Measurements from ENCODE around the gene CAPN5.
"Not testable (repeated sequence)": the region's sequence is repeated elsewhere in the genome, so short reads cannot be mapped to it uniquely, and the experiment has no call there.

Gene CAPN5

DNA sequence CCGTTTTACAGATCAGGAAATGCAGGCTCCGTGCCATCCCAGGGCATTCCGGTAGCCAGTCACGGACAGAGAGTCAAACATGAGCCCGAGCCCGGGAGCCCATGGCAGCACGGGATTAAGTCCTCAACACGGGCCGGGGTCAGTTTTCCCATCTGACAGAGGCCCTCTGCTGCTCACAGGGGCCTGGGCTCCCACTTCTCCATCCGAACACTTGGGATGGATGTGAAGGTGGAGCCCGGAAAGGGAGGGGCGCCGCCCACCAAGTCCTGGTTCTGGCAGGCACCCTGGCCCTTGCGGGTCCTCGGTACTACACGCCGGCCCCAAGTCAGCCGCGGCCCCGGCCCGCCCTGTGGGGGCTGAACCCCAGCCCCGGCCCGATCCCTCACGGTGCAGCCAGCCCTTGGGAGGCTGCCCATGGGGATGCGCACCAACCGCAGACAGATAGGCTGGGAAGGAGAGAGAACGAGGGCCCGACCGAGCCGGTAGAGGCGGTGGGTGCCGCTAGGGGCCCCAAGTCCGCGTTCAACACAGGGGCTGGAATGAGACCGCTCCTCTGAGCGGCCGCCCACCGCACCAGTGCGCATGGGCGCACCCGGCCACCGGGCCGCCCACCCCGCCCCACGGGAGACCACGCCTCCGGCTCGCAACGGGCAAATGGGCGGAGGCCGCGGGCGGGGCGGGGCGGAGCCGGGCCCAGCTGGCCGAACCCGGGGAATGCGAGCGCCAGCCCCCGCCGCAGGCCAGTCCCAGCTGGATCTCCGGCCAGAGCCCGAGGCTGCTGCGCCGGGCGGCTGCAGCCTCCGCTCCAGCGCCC lies at the start of gene CAPN5:
Gene CAPN5, plus strand, starts transcription at position 743 of the 814 bp plus-strand sequence. CDS start 17,916 bp downstream, outside the sequence.
- DNase-seq (ENCODE audit: low read depth, low spot score) = no peak

DNA sequence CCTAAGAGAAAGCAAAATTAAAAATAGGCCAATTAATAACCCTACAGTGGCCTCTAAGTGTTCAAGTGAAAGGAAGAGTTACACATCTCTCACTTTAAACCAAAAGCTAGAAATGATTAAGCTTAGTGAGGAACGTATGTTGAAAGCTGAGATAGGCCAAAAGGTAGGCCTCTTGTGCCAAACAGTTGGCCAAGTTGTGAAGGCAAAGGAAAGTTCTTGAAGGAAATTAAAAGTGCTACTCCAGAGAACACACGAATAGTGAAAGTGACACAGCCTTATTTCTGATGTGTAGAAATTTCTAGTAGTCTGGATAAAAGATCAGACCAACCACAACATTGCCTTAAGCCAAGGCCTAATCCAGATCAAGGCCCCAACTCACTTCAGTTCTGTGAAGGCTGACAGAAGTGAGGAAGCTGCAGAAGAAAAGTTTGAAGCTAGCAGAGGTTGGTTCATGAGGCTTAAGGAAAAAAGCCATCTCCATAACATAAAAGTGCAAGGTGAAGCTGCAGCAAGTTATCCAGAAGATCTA lies 48.3 kb upstream of the CAPN5 start:
- DNase-seq (ENCODE audit: low read depth, low spot score) = not testable (repeated sequence)

DNA sequence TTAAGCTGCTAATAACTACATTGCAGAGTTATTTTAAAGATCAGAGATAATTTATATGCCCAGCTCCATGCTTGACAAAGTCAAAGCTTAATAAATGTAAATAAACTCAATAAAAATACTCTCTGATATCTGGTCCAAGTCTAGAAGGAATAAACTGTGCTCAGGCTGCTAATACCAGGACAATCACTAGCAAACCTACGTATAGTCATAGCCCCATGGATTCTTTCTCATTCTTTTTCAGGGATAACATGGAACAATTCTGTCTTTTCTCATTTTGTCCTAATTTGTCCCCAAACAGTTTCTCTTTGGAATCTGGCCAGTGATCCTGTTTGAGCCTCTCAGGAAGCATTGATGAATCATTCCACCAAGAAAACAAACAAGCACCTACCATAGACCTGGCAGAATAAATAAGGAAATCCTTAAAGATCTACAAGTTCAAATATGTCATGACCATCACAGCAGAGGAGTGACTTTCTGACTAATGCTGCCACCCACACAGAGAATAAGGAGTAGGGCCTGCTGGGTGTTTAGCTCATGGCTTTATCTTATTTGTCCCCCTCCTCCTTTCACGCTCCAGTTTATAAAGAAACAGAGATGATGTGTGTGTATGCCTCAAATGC lies 46.7 kb upstream of the CAPN5 start:
- no peak for DNase-seq (ENCODE audit: low read depth, low spot score)

- no peak for DNase-seq (ENCODE audit: low read depth, low spot score)
These were observed 46.0 kb upstream of the CAPN5 start for GRCh38 chr11:77020734-77021133.

DNA sequence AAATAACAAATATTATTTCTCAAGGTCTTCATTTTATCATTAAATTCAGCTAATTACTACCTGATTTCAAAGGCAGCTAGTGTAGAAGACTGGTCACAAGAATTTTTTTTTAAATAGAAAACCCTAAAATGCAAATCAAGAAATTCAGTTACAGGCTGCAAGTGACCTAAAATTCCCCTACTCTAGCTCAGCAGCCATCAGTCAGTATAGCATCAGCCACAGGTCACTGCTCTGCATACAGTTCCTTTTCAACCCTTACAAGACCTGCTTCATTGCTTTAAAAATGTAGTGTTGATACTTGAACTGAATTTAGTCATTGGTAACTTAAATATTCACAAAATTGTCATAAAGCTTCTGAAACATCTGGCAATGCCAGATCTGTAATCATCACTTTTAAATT lies 42.0 kb upstream of the CAPN5 start:
- DNase-seq (ENCODE audit: low read depth, low spot score) = no peak

DNA sequence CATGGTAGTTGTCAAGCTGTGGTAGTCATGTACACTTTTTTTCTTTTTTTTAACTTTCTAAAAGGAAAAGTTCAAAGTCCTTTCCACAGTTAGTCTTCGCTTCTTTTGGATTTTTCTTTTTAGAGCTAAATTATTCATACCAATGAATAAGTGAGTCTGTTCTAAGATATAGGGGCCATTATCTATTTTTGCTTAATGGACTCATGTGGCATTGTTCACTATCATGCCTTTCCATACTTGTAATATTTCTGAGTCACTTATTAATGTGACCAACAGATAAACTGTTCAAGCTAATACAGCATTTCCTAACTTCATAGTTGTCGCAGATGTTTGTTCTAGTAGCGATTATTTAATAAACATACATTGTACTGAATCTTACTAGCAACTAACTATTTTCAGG lies 40.5 kb upstream of the CAPN5 start:
- no peak for DNase-seq (ENCODE audit: low read depth, low spot score)

DNA sequence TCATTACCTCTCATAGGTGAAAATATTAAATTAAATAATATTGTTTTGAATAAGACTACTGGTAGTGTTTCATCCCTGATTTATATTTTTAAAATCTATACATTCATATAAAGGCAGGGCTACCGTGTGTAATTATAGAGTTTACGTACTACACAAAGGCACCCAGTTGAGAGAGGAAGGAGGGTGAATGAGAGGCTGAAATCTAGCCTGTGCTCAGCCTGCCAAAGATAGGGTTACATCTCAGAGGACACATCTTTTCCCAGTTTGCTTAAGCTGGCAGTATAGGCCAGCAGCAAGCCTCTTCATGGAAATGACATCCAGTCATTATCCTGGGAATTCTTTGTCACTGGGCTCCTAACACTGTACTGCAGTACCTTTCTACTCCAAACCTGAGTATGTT lies 40.0 kb upstream of the CAPN5 start:
- no peak for DNase-seq (ENCODE audit: low read depth, low spot score)

DNA sequence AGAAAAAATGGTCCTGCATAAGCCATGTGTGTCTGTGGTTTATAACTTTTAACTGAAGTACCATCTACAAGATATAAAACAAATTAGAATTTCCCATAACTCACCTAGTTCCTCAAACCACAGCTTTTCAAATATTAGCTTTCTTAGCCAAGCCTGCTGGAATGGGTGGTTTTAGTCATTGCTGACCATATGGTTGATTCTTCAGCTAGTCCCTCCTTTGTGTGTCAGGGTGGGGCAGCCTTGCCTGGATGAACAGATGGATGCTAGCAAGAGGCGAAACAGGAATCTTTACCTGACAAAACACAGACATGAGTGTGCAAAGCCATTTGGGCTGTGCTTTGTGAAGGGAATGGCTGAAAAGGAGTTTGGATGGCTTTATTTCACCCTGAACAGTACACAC lies 39.5 kb upstream of the CAPN5 start:
- DNase-seq (ENCODE audit: low read depth, low spot score) = no peak

DNA sequence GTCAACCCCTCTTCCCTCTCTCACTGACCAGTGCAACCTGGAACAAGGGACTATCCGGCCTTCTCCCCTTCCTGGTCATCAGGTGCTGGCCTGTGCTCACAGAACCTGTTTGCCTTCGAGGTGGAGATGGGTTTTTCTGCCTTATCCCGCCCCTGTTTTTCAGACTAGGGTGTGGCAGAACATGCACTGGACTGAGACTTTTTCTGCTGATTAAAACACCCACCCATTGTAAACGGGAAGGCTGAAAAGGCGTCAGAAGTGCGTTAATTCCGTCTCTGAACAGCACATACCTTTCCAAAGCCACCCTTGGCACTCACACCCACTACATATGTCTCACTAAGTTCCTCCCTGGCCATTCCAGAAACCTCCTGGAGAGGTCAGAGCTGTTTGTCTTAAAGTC lies 36.9 kb upstream of the CAPN5 start:
- DNase-seq (ENCODE audit: low read depth, low spot score) = no peak

- DNase-seq (ENCODE audit: low read depth, low spot score) = no peak
These were observed 35.8 kb upstream of the CAPN5 start for GRCh38 chr11:77030834-77031414.

DNA sequence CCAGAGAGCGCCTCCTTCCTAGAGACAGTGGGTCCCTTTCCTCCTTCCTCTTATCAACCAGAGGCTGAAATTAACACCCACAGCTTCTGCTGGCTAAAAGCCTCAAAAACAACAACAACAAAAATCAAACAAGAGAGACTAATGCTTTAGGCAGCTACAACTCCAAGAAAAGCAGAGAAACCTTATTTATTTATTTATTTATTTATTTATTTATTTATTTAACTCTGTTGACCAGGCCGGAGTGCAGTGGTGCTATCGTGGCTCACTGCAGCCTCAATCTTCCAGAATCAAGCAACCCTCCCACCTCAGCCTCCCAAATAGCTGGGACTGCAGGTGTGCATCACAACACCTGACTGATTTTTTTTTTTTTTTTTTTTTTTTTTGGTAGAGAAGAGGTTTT lies 35.2 kb upstream of the CAPN5 start:
- no peak for DNase-seq (ENCODE audit: low read depth, low spot score)

DNA sequence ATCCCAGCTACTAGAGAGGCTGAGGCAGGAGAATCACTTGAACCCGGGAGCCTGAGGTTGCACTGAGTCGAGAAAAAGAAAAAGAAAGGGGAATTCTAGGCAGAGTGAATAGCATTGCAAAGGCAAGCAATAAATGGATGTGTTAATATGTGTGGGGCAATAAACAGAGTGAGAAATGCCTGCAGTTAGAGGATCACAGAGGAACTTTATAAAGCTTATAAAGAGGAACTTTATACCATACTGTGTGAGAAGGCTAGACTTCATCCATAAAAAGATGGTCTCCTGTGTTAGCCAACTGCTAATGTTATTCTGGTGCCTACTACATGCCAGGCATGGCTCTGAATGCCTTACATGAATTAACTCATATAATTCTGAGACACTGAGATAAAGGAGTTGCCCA lies 31.7 kb upstream of the CAPN5 start:
- no peak for DNase-seq (ENCODE audit: low read depth, low spot score)

DNA sequence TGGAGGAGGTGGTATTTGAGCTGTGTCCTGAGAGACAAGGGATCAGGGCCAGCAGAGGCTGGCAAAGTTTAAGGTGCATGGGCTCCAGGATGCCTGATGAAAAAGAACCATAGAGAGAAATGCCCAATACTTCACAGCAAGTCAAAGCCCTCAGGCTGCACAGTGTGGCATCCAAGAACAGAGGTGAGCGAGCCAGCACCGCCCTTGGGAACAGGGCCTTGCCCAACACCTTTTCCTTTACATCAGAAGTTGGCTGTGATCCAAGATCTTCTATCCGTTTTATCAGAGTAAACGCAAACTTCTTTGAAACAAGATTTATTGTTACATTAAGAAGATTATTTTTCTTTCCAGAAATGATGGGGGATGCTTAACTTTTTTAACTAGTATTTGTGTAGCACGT lies 31.2 kb upstream of the CAPN5 start:
- no peak for DNase-seq (ENCODE audit: low read depth, low spot score)

GRCh38 chr11:77036398-77036797 lies 30.4 kb upstream of the CAPN5 start:
- DNase-seq (ENCODE audit: low read depth, low spot score) = no peak

DNA sequence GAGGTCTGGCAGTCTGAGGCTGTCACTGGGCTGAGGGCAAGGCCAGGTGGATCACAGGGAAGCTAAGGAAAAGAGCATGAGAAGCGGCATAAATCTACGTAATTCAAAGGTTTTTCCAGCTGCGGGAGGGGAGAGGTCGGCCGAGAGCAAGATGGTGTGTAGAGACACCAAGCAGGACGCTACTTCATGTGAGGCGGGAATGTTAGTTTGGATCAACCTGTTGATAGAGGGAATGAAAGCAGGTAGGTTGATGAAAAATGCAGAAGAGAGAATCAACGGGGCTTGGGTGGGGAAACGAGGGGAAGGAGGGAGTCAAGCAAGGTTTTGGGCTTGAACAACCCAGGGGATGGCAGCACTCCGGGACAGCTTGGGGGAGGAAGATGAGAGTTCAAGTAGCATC lies 29.7 kb upstream of the CAPN5 start:
- no peak for DNase-seq (ENCODE audit: low read depth, low spot score)

- DNase-seq (ENCODE audit: low read depth, low spot score) = no peak
These were observed 28.5 kb upstream of the CAPN5 start for GRCh38 chr11:77038029-77038824.

DNA sequence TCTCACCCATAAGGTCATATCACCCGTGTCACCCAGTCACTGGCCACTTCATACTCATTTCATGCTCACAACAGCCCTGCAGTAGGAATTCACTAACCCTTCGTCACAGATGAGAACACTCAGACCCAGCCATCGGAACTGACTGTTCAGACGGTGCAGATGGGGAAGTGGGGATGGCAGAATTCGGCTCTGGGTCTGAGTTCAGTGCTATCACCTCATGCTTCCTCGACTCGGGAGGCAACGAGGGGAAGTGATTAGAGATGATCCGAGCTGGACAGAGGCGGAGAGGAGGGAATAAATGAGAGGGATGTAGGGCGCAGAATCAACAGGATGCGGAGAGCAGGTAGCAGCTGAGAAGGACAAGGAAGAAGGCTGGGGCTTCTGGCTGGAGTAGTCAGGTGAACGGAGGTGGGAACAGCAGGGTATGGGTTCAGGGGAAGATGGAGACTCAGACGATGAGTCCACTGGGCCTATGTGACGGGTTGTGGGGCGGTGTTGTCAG lies 27.9 kb upstream of the CAPN5 start:
- DNase-seq (ENCODE audit: low read depth, low spot score) = no peak

GRCh38 chr11:77039491-77040400 lies 27.0 kb upstream of the CAPN5 start:
- DNase-seq (ENCODE audit: low read depth, low spot score) = no peak

DNA sequence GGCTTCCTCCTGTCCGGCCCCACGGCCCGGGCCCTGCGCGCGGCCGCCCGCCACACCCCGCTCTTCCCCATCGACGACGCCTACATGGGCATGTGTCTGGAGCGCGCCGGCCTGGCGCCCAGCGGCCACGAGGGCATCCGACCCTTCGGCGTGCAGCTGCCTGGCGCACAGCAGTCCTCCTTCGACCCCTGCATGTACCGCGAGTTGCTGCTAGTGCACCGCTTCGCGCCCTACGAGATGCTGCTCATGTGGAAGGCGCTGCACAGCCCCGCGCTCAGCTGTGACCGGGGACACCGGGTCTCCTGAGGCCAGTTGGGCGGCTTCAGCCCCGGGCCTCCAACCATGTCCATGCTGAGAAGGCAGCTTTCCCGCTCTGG lies 26.4 kb upstream of the CAPN5 start:
- no peak for DNase-seq (ENCODE audit: low read depth, low spot score)

DNA sequence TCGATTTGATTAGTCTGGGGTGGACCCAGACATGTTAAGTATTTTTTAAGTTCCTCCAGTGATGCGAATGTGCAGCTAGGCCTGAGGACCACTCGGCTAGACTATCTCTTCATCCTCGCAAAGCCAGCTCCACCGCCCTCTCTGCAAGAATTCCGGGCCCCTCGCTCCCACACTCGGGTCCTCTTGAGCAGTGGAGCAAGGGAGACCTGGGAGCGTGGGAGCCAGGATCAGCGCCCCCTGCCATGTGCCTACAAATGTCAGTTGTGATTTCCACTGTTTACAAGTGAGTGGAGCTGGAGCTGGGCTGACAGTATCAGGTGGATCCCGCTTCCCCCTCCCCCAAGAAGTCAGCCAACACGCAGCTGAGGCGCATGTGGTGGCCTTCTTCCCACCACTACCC lies 25.9 kb upstream of the CAPN5 start:
- no peak for DNase-seq (ENCODE audit: low read depth, low spot score)

Measured in iPS DF 19.7 (cell line).